A549 (cell line): Measurements from ENCODE around the gene ZSCAN22. TPM values are rescaled to one million over a fixed set of nuclear protein-coding genes. Genes with fewer than 3 reads are reported as not detected.

ENCODE experiments used
- ATAC-seq, 2 experiments: fragments of 200-7000 bp in 1 of 2; fragments of >200 bp in 1 of 2; cut with Nextera tagmentation in 1 of 2; cut with Tn5 transposase in 1 of 2; 3 replicates each; pipeline versions ENCODE4 v1.8.0 to v1.9.1; 2018 to 2020; ENCODE audit warnings: mild to moderate bottlenecking in 1 of 2, moderate library complexity in 1 of 2
- CTCF ChIA-PET: fragments of 300-600 bp; sonication (Branson Sonifier 250); formaldehyde crosslinking; extraction: SDS; loops from one replicate; lab custom pipeline; 2021; ENCODE audit warnings: antibody characterized with exemption, inconsistent platforms; lab: Yijun Ruan, JAX
- POLR2A ChIA-PET: fragments of 350-600 bp; formaldehyde crosslinking; extraction: SDS; loops from one replicate; lab custom pipeline; 2021; ENCODE audit warnings: antibody characterized with exemption, inconsistent platforms; lab: Yijun Ruan, JAX
- DNase-seq, 2 experiments: peaks; one replicate each; pipeline versions ENCODE4 v3.0.0 to v3.0.0-alpha.2; 2011 to 2016; ENCODE audit warnings: low read depth in 1 of 2, low spot score in 1 of 2
- FAIRE-seq: peaks from 2 replicates; lab custom pipeline; 2011; peaks lifted over from hg19 to GRCh38; lab: Jason Lieb, UNC
- H3K27ac ChIP-seq, 2 experiments: fragments of >200 bp; sonication (Bioruptor Twin); formaldehyde crosslinking; 3 replicates each; pipeline ENCODE4 v1.5.1; 2016 to 2017
- H3K4me1 ChIP-seq: fragments of >200 bp; sonication (Bioruptor Twin); formaldehyde crosslinking; 3 replicates; pipeline ENCODE4 v1.6.1; 2016
- H3K4me2 ChIP-seq: fragments of >200 bp; sonication (Bioruptor Twin); formaldehyde crosslinking; 3 replicates; pipeline ENCODE4 v1.6.1; 2016
- H3K4me3 ChIP-seq: fragments of >200 bp; sonication (Bioruptor Twin); formaldehyde crosslinking; 3 replicates; pipeline ENCODE4 v1.5.1; 2016
- H3K9me3 ChIP-seq: fragments of >200 bp; sonication (Bioruptor Twin); formaldehyde crosslinking; 3 replicates; pipeline ENCODE4 v1.6.1; 2016
- BCL3 ChIP-seq: fragments of >200 bp; sonication (Bioruptor Twin); formaldehyde crosslinking; IDR thresholded peaks from 3 replicates; pipeline ENCODE4 v1.6.1; 2016
- BHLHE40 ChIP-seq: IDR thresholded peaks from 2 replicates; pipeline ENCODE4 v1.6.1; 2012; ENCODE audit warnings: low read depth, low read length, inconsistent platforms
- CHD2 ChIP-seq: fragments of 150-350 bp; IDR thresholded peaks from 2 replicates; pipeline ENCODE4 v1.6.1; 2014; ENCODE audit warnings: low read length; ENCODE audit not compliant: partially characterized antibody
- E2F6 ChIP-seq: IDR thresholded peaks from 2 replicates; pipeline ENCODE4 v1.6.1; 2012; ENCODE audit warnings: low read depth, borderline replicate concordance
- ELK1 ChIP-seq: fragments of 150-350 bp; IDR thresholded peaks from 2 replicates; pipeline ENCODE4 v1.6.1; 2014; ENCODE audit warnings: low read depth, mild to moderate bottlenecking, low read length
- EP300 ChIP-seq, 2 experiments: fragments of >200 bp; sonication (Bioruptor Twin); formaldehyde crosslinking; IDR thresholded peaks; 2 replicates in 1 of 2; 3 replicates in 1 of 2; pipeline ENCODE4 v1.6.1; 2016 to 2017
- ESRRA ChIP-seq: fragments of 150-350 bp; IDR thresholded peaks from 2 replicates; pipeline ENCODE4 v1.6.1; 2014; ENCODE audit warnings: mild to moderate bottlenecking, low read length, borderline replicate concordance
- FOSB ChIP-seq: fragments of 250-450 bp; sonication (Bioruptor Pico); IDR thresholded peaks from 2 replicates; pipeline ENCODE4 v1.5.0; 2020; ENCODE audit warnings: mild to moderate bottlenecking, moderate library complexity
- HMGXB4 ChIP-seq: fragments of 250-450 bp; sonication (Bioruptor Pico); IDR thresholded peaks from 2 replicates; pipeline ENCODE4 v1.5.0; 2021; ENCODE audit warnings: mild to moderate bottlenecking, moderate library complexity, borderline replicate concordance
- HOXB13 ChIP-seq: fragments of 250-450 bp; sonication (Bioruptor Pico); IDR thresholded peaks from 2 replicates; pipeline ENCODE4 v1.5.0; 2020; ENCODE audit warnings: low read depth, mild to moderate bottlenecking, moderate library complexity
- HOXB5 ChIP-seq: fragments of 250-450 bp; sonication (Bioruptor Pico); IDR thresholded peaks from 2 replicates; pipeline ENCODE4 v1.5.0; 2020; ENCODE audit warnings: mild to moderate bottlenecking, moderate library complexity
- JUN ChIP-seq, 2 experiments: fragments of >200 bp; sonication (Bioruptor Twin); formaldehyde crosslinking; IDR thresholded peaks; 2 replicates in 1 of 2; 3 replicates in 1 of 2; pipeline ENCODE4 v1.6.1; 2016 to 2017
- KDM1A ChIP-seq: fragments of 200-600 bp; sonication (generic); IDR thresholded peaks from 2 replicates; pipeline ENCODE4 v1.6.1; 2016; ENCODE audit warnings: low read depth, mild to moderate bottlenecking
- MAFK ChIP-seq: fragments of 450-650 bp; IDR thresholded peaks from 2 replicates; pipeline ENCODE4 v1.6.1; 2014; ENCODE audit not compliant: partially characterized antibody
- MAX ChIP-seq: IDR thresholded peaks from 2 replicates; pipeline ENCODE4 v1.6.1; 2012
- MYC ChIP-seq: IDR thresholded peaks from 2 replicates; pipeline ENCODE4 v1.6.1; 2012; ENCODE audit warnings: mild to moderate bottlenecking, inconsistent platforms, low read length, improper control_type of control experiment, borderline replicate concordance
- NR3C1 ChIP-seq: fragments of >200 bp; sonication (Bioruptor Twin); formaldehyde crosslinking; IDR thresholded peaks from 3 replicates; pipeline ENCODE4 v1.6.1; 2017
- PBX3 ChIP-seq: IDR thresholded peaks from 2 replicates; pipeline ENCODE4 v1.6.1; 2012
- PHF8 ChIP-seq: fragments of 200-600 bp; sonication (generic); IDR thresholded peaks from 2 replicates; pipeline ENCODE4 v1.6.1; 2016; ENCODE audit warnings: low read depth, mild to moderate bottlenecking, antibody characterized with exemption, moderate library complexity, borderline replicate concordance
- POLR2A ChIP-seq: IDR thresholded peaks from 2 replicates; pipeline ENCODE4 v1.6.1; 2012; ENCODE audit warnings: mild to moderate bottlenecking, low read length
- POLR2AphosphoS2 ChIP-seq: conservative IDR thresholded peaks from 2 replicates; pipeline ENCODE4 v1.6.1; 2012; ENCODE audit warnings: low read length, improper control_type of control experiment, inconsistent platforms
- RARB ChIP-seq: fragments of 250-450 bp; sonication (Bioruptor Pico); IDR thresholded peaks from 2 replicates; pipeline ENCODE4 v1.8.0; 2021; ENCODE audit warnings: mild to moderate bottlenecking, moderate library complexity
- REST ChIP-seq: fragments of 200-600 bp; sonication (generic); IDR thresholded peaks from 2 replicates; pipeline ENCODE4 v1.6.1; 2016; ENCODE audit warnings: antibody characterized with exemption, mild to moderate bottlenecking, moderate library complexity
- SMC3 ChIP-seq: fragments of >200 bp; sonication (Bioruptor Twin); formaldehyde crosslinking; IDR thresholded peaks from 3 replicates; pipeline ENCODE4 v1.6.1; 2018; ENCODE audit warnings: inconsistent platforms
- TP53 ChIP-seq: fragments of 250-450 bp; sonication (Bioruptor Pico); IDR thresholded peaks from 2 replicates; pipeline ENCODE4 v1.5.0; 2021; ENCODE audit warnings: mild to moderate bottlenecking, moderate library complexity
- ZFP36 ChIP-seq: fragments of 450-650 bp; IDR thresholded peaks from 2 replicates; pipeline ENCODE4 v1.6.1; 2014; ENCODE audit warnings: borderline replicate concordance; ENCODE audit not compliant: partially characterized antibody
- ZSCAN20 ChIP-seq: fragments of 250-450 bp; sonication (Bioruptor Pico); IDR thresholded peaks from 2 replicates; pipeline ENCODE4 v1.8.0; 2022; ENCODE audit warnings: mild to moderate bottlenecking, moderate library complexity
- WGBS: methylation state at CpG from one replicate; pipeline ENCODE4 v1.1.6; 2017; ENCODE audit errors: missing lambda C conversion rate; 5-methylcytosine and 5-hydroxymethylcytosine counted together
- polyA plus RNA-seq, 4 experiments: library from polyadenylated mRNA; depleted of rRNA in 3 of 4; stranded (reverse); fragments of >200 nt; fragmentation: RNase III in 1 of 4; extraction: RNeasy Plus Mini Kit Qiagen cat#74134 plus additional on column Dnase treatment in 1 of 4; gene quantifications; 2 replicates in 3 of 4; 3 replicates in 1 of 4; pipeline ENCODE4 v1.2.3, GENCODE V29; 2011 to 2017

Gene ZSCAN22
- polyA plus RNA-seq, 2 of the 4 experiments (the other 2 are of a cell fraction) = 2.0 to 4.4 TPM

- peak; percentile 55 for TF ChIP-seq CHD2
- no peak for TF ChIP-seq MAFK
- peak; percentile 71 for TF ChIP-seq POLR2A
- TF ChIP-seq ESRRA = no peak
- TF ChIP-seq NR3C1 = no peak
- TF ChIP-seq FOSB (CRISPR knock-in tag) = no peak
- TF ChIP-seq ZSCAN20 (CRISPR knock-in tag) = no peak
Observed at GRCh38 chr19:58278541-58279041, 48.2 kb upstream of the ZSCAN22 start, which contains the start of gene ZNF8 (continued).

GRCh38 chr19:58279042-58279924, 47.5 kb upstream of the ZSCAN22 start:
- H3K9me3 ChIP-seq = peaks cover 85% of the 10 kb centered on the region
- H3K4me3 ChIP-seq = peak overlapping the region; percentile 85
- ATAC-seq (peak; percentile 72 to 78), FAIRE-seq (no peak), DNase-seq (peak; percentile 71 to 76)
- no peaks in the 10 kb centered on the region for H3K4me1 ChIP-seq
- ChIA-PET POLR2A (interaction anchor here (1.0 to 2.0 kb wide), 6 partner anchors 9 to 102 kb away, joined by 3 to 15 read pairs (median 5); partner anchors contain the start of genes ZNF274, ZNF497, ZNF544 and ZSCAN22), CTCF (interaction anchor here (0.6 to 1.2 kb wide), 2 partner anchors 15 to 19 kb away, joined by 3 to 4 read pairs; no protein-coding TSS in a partner anchor)
- H3K4me2 ChIP-seq = peak overlapping the region; percentile 91
- H3K27ac ChIP-seq = peak overlapping the region; percentile 89 to 92
- 16% methylated on average over 37 of the region's 60 CpGs for WGBS
- TF ChIP-seq MYC (no peak), HOXB5 (CRISPR knock-in tag) (0 out of 2 replicates have a peak, but pooled peaks have one; percentile 18), ELK1 (no peak), BCL3 (no peak), SMC3 (no peak), RARB (CRISPR knock-in tag) (no peak), PBX3 (no peak), KDM1A (no peak), PHF8 (peak; percentile 79; the same call in 1 of the 2 replicates), BHLHE40 (no peak), POLR2AphosphoS2 (no peak), TP53 (peak; percentile 59; the same call in 1 of the 2 replicates), MAX (peak; percentile 51), E2F6 (peak; percentile 84), JUN (IDR thresholded peaks at IDR 0.05) (peak; percentile 9 to 15; a peak in 2 of 5 replicates), ZFP36 (no peak), HOXB13 (CRISPR knock-in tag) (no peak), HMGXB4 (CRISPR knock-in tag) (0 out of 2 replicates have a peak, but pooled peaks have one; percentile 50), EP300 (IDR thresholded peaks at IDR 0.05) (no peak), REST (no peak), FOSB (CRISPR knock-in tag) (no peak), POLR2A (peak; percentile 34; the same call in 1 of the 2 replicates)
